ENCODE results near the gene SLC30A7. TPM values are rescaled to one million over a fixed set of nuclear protein-coding genes. Genes with fewer than 3 reads are reported as not detected.
"Not testable (repeated sequence)": the region's sequence is repeated elsewhere in the genome, so short reads cannot be mapped to it uniquely, and the experiment has no call there.

SLC30A7 gene
- total and polyA plus RNA-seq, 9 donors: 7.0 to 18.4 (median 9.0) TPM

GRCh38 chr1:100948721-100949405, 53.0 kb downstream of the SLC30A7 start:
- H3K27me3 ChIP-seq (ENCODE audit: control insufficient read depth, insufficient read depth, low read length); H3K4me1 ChIP-seq (ENCODE audit: control insufficient read depth, insufficient read depth, low read length); H3K36me3 ChIP-seq (ENCODE audit: control insufficient read depth, insufficient read depth, low read length); H3K4me3 ChIP-seq (ENCODE audit: low read length); DNase-seq; H3K27ac ChIP-seq (ENCODE audit: low read length); H3K9me3 ChIP-seq (replicated peaks; ENCODE audit: control insufficient read depth, low read depth, low read length): not testable (repeated sequence)
- 100% methylated on average over 2 of the region's 7 CpGs for WGBS (ENCODE audit: insufficient coverage)

- not testable (repeated sequence) for H3K36me3 ChIP-seq (ENCODE audit: control insufficient read depth, insufficient read depth, low read length); H3K4me3 ChIP-seq (ENCODE audit: low read length); H3K27me3 ChIP-seq (ENCODE audit: control insufficient read depth, insufficient read depth, low read length); H3K4me1 ChIP-seq (ENCODE audit: control insufficient read depth, insufficient read depth, low read length); H3K9me3 ChIP-seq (replicated peaks; ENCODE audit: control insufficient read depth, low read depth, low read length); DNase-seq; H3K27ac ChIP-seq (ENCODE audit: low read length)
- WGBS (ENCODE audit: insufficient coverage): 47% methylated on average over 2 of the region's 9 CpGs
Observed at GRCh38 chr1:100949515-100950158, 53.7 kb downstream of the SLC30A7 start.

DNA sequence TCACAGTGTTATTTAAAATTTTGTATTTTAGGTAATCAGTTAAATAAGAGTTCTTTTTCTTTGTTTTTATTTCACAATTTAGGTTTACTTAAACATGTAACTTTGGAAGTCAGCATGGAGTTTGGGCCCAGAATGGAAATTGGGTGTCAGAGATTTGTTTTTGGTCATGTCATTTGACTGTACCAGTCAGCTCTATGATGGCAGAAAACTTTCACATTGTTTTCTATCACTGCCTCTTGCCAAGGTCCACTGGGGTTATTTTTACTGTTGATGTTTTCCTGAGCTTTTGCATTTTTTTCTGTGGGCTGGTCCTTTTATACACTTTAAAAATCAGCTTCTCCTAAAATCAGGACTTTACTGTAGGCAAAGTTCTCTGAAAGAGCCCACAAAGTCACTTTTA, 54.4 kb downstream of the SLC30A7 start:
- H3K27me3 ChIP-seq (ENCODE audit: control insufficient read depth, insufficient read depth, low read length): no peaks in the 10 kb centered on the region
- H3K27ac ChIP-seq (ENCODE audit: low read length): no peak overlapping the region
- H3K4me3 ChIP-seq (ENCODE audit: low read length): no peak overlapping the region
- H3K4me1 ChIP-seq (ENCODE audit: control insufficient read depth, insufficient read depth, low read length): peaks cover 5% of the 10 kb centered on the region
- no peaks in the 10 kb centered on the region for H3K9me3 ChIP-seq (replicated peaks; ENCODE audit: control insufficient read depth, low read depth, low read length)
- H3K36me3 ChIP-seq (ENCODE audit: control insufficient read depth, insufficient read depth, low read length): no peaks in the 10 kb centered on the region
- DNase-seq: no peak

DNA sequence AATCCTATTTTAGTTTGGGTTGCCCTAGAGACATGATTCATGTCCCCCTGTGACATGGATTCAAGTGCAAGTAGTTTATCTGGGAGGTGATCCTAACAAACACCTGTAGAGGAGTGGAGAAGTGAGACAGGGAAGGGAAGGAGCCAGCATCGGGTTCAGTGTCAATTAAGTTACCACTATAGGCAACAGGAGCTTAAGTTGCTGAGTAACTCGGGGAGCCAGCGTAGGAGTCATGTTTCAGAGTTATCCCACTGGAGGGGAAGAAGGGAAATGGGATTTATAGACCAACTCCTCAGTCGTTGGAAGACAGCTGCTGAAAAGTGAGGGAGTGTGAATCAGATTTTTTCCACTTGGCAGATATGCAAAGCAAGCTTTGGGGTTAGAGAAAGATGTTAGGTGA, 54.9 kb downstream of the SLC30A7 start:
- H3K27me3 ChIP-seq (ENCODE audit: control insufficient read depth, insufficient read depth, low read length): no peaks in the 10 kb centered on the region
- DNase-seq: peak; percentile 81
- WGBS (ENCODE audit: insufficient coverage): 9% methylated on average over 3 of the region's 4 CpGs
- H3K4me1 ChIP-seq (ENCODE audit: control insufficient read depth, insufficient read depth, low read length): peaks cover 5% of the 10 kb centered on the region
- peak overlapping the region; percentile 1 for H3K27ac ChIP-seq (ENCODE audit: low read length)
- H3K9me3 ChIP-seq (replicated peaks; ENCODE audit: control insufficient read depth, low read depth, low read length): no peaks in the 10 kb centered on the region
- H3K4me3 ChIP-seq (ENCODE audit: low read length): no peak overlapping the region
- H3K36me3 ChIP-seq (ENCODE audit: control insufficient read depth, insufficient read depth, low read length): no peaks in the 10 kb centered on the region

DNA sequence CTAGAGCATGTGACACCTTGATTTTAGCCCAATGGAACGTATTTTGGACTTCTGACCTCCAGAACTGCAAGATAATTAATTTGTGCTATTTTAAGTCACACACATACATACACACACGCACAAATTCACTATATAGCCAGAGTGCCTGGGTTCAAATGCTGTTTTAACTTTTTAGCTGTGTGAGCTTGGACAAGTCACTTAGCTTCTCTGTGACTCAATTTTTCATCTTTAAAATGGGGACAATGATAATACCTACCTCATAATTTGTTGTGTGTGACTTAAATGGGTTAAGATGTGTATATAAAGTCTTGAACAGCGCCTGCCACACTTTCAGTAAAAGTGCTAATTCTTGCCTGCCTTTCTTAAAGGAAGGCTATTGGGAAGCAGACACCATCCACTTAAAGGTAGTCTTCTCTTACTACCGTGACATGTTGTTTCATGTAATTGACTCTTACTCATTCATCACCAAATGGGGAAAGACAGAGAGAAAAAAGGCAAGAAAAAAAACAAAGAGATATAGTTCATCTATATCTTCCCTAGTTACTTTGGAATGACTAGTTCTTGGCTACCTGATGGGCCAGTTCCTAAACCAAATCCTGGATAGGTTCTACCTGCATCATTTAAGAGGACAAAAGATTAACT, 56.3 kb downstream of the SLC30A7 start:
- Histone ChIP-seq H3K36me3 (ENCODE audit: control insufficient read depth, insufficient read depth, low read length) (no peaks in the 10 kb centered on the region), H3K4me1 (ENCODE audit: control insufficient read depth, insufficient read depth, low read length) (peaks cover 5% of the 10 kb centered on the region), H3K9me3 (replicated peaks; ENCODE audit: control insufficient read depth, low read depth, low read length) (no peaks in the 10 kb centered on the region), H3K27me3 (ENCODE audit: control insufficient read depth, insufficient read depth, low read length) (no peaks in the 10 kb centered on the region), H3K27ac (ENCODE audit: low read length) (no peak overlapping the region), H3K4me3 (ENCODE audit: low read length) (no peak overlapping the region)
- DNase-seq: no peak
- no CpG with 5 or more reads among the region's 4 CpGs for WGBS (ENCODE audit: insufficient coverage)

GRCh38 chr1:100952970-100953369, 57.1 kb downstream of the SLC30A7 start:
- H3K27me3 ChIP-seq (ENCODE audit: control insufficient read depth, insufficient read depth, low read length); H3K27ac ChIP-seq (ENCODE audit: low read length); H3K4me1 ChIP-seq (ENCODE audit: control insufficient read depth, insufficient read depth, low read length); H3K4me3 ChIP-seq (ENCODE audit: low read length); H3K36me3 ChIP-seq (ENCODE audit: control insufficient read depth, insufficient read depth, low read length); H3K9me3 ChIP-seq (replicated peaks; ENCODE audit: control insufficient read depth, low read depth, low read length); DNase-seq: not testable (repeated sequence)
- no CpG with 5 or more reads among the region's 1 CpG for WGBS (ENCODE audit: insufficient coverage)

DNA sequence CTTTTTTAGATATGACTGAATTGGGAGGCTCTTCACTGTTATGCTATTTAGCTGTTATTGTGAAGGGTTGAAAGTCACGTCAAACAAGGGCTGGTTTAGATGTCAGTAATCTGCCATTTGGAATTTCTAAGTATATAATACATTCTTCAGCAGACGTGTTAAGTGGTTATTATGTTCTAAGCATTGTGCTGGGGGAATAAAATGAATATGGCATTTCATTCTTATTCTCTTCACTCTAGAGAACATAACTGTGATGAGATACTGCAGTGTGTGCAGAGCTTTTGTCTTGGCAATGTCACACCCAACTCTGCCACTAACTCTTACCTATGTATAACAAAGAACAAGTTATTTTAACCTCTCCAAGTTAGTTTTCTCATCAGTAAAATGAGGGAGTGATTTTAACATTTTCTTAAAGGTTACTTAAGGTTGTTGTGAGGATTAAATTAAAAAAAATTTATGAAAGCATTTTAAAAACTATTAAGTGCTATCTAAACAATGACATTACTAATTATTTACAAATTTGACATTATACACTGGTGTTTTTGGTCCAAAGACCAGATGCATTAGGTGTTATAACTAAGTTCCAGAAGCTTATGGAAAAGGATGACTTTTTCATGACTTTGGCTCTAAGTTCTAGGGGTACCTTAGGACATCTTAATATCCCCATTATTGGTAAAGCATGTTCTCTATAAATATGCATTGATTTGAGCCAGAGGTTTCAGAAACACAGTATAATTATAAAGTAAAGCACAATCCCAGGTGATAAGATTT, 58.3 kb downstream of the SLC30A7 start:
- WGBS (ENCODE audit: insufficient coverage): no CpG with 5 or more reads among the region's 2 CpGs
- no peak for DNase-seq

GRCh38 chr1:100955322-100955721, 59.4 kb downstream of the SLC30A7 start:
- Histone ChIP-seq H3K9me3 (replicated peaks; ENCODE audit: control insufficient read depth, low read depth, low read length) (no peaks in the 10 kb centered on the region), H3K36me3 (ENCODE audit: control insufficient read depth, insufficient read depth, low read length) (no peaks in the 10 kb centered on the region), H3K4me1 (ENCODE audit: control insufficient read depth, insufficient read depth, low read length) (peaks cover 5% of the 10 kb centered on the region), H3K27me3 (ENCODE audit: control insufficient read depth, insufficient read depth, low read length) (no peaks in the 10 kb centered on the region), H3K4me3 (ENCODE audit: low read length) (no peak overlapping the region), H3K27ac (ENCODE audit: low read length) (peak overlapping the region; percentile 43)
- DNase-seq: peak; percentile 94
- WGBS (ENCODE audit: insufficient coverage): no CpG with 5 or more reads among the region's 1 CpG

More for the DNA sequence above, 58.3 kb downstream of the SLC30A7 start:
- Histone ChIP-seq H3K27ac (ENCODE audit: low read length) (no peak overlapping the region), H3K36me3 (ENCODE audit: control insufficient read depth, insufficient read depth, low read length) (no peaks in the 10 kb centered on the region), H3K4me1 (ENCODE audit: control insufficient read depth, insufficient read depth, low read length) (peaks cover 5% of the 10 kb centered on the region), H3K4me3 (ENCODE audit: low read length) (no peak overlapping the region), H3K27me3 (ENCODE audit: control insufficient read depth, insufficient read depth, low read length) (no peaks in the 10 kb centered on the region), H3K9me3 (replicated peaks; ENCODE audit: control insufficient read depth, low read depth, low read length) (no peaks in the 10 kb centered on the region)

- Histone ChIP-seq H3K36me3 (ENCODE audit: control insufficient read depth, insufficient read depth, low read length) (peaks cover 2% of the 10 kb centered on the region), H3K4me3 (ENCODE audit: low read length) (no peak overlapping the region)
- WGBS (ENCODE audit: insufficient coverage): 100% methylated on average over 1 of the region's 5 CpGs
Observed at GRCh38 chr1:100959502-100960060, 63.7 kb downstream of the SLC30A7 start.

GRCh38 chr1:100960098-100960497, 64.2 kb downstream of the SLC30A7 start:
- H3K4me1 ChIP-seq (ENCODE audit: control insufficient read depth, insufficient read depth, low read length): no peaks in the 10 kb centered on the region
- H3K27ac ChIP-seq (ENCODE audit: low read length): no peak overlapping the region
- H3K27me3 ChIP-seq (ENCODE audit: control insufficient read depth, insufficient read depth, low read length): no peaks in the 10 kb centered on the region
- DNase-seq: no peak
- H3K9me3 ChIP-seq (replicated peaks; ENCODE audit: control insufficient read depth, low read depth, low read length): no peaks in the 10 kb centered on the region
- no CpG with 5 or more reads among the region's 1 CpG for WGBS (ENCODE audit: insufficient coverage)
- H3K36me3 ChIP-seq (ENCODE audit: control insufficient read depth, insufficient read depth, low read length): peaks cover 2% of the 10 kb centered on the region
- H3K4me3 ChIP-seq (ENCODE audit: low read length): no peak overlapping the region

More at GRCh38 chr1:100959502-100960060, 63.7 kb downstream of the SLC30A7 start:
- DNase-seq: no peak
- Histone ChIP-seq H3K27me3 (ENCODE audit: control insufficient read depth, insufficient read depth, low read length) (no peaks in the 10 kb centered on the region), H3K27ac (ENCODE audit: low read length) (no peak overlapping the region), H3K9me3 (replicated peaks; ENCODE audit: control insufficient read depth, low read depth, low read length) (no peaks in the 10 kb centered on the region), H3K4me1 (ENCODE audit: control insufficient read depth, insufficient read depth, low read length) (no peaks in the 10 kb centered on the region)

Data from muscle of leg (tissue), 11 donors.